ENCODE measurements around the gene ZNF213.
"Not testable (repeated sequence)": the region's sequence is repeated elsewhere in the genome, so short reads cannot be mapped to it uniquely, and the experiment has no call there.

The ZNF213 gene

DNA sequence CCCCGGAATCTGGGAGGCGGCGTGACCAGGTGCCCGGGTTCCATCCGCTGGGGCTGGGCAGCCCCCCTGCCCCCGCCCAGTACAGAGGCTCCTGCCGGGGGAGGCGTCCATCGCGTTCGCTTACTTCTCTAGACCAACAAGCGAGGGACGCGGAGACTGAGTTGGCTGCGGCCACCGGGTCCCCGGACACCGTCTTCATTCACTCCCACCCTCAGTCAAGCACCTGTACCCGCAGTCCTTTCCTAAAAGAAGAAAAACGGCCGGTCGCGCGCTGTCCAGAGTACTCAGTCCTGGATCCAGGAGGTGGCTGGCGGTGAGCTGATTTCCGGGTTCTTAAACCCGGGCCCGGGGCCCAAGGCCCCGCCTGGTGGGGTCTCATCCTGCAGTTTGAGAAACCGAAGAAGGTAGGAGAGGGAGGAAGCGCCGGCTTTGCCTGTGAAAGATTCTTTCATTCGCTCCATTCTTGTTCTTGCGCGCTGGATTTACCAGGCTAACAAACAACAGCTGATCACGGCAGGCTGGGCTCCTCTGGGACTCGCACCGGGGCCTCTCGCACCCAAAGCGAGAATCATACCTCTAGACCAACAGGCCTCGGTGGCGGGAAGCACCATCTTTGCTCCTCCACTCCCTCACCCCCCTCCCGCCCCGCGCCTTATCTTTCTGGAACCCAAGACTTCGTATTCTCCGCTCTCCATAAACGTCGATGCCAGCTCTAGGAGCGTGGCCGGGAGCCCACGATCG lies 35.8 kb downstream of the ZNF213 start:
- DNase-seq, result no peak

DNA sequence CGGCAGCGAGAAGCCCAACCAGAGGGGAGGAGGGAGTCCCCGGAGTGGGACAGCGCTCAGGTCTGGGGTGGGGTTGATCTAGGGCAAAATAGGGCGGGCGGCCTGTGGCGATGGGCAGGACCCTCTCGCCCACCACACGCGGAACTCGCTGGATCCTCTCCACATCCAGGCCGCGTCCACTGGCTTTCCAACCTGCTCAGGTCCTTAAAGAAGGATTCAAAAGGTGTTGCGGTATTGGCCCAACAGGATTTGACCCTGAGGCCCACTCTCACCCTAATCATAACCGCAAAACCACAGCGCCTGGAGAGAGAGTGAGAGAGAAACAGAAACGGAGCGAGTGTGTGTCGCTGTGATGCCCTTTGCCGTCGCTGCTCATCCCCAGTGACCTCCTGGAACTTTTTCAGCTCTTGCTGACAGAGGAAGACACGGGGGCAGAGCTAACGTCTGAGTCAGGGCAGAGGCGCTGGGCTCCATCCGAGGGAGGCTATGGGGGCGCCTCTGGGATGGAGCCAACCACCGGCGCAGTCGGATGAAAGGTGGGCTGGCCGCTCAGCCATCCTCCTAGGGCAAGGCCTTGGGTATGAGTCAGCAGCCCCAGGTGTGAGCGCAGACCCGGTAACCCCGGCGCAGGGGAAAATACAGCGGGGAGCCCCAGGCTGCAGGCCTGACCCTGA lies 36.5 kb downstream of the ZNF213 start:
- no peak for DNase-seq

DNA sequence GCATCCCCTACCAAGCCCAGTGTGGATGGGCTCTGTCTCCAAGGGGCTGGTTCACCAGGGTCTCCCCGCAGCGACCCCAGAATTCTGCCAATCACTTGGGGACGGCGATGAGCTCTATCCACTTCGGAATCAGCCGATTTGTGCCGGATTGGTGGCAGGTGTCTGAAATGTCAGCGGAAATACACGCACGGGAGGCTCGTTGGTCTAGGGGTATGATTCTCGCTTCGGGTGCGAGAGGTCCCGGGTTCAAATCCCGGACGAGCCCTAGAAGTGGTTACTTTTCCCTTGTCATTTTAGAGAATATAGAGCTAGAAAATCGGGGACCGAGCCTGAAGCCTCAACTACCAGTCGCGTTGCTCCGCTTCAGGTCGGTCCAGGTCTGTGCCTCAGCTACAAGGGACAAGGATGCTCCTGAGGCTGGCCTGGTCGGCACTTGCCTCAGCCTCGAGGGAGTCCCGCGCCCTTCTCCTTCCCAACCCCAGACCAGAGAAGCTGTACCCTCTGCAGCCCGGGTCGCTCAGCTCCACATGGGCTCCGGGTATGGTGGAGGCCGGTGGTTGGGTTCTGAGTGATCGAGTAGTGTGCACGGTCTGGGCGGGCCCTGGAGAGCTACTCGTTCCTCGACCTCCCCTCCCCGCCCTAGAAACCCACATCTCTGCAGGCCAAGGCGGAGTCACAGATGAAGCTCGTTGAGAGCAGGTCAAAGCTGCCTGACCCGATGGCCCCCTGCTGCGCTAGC lies 37.2 kb downstream of the ZNF213 start:
- DNase-seq, result no peak

DNA sequence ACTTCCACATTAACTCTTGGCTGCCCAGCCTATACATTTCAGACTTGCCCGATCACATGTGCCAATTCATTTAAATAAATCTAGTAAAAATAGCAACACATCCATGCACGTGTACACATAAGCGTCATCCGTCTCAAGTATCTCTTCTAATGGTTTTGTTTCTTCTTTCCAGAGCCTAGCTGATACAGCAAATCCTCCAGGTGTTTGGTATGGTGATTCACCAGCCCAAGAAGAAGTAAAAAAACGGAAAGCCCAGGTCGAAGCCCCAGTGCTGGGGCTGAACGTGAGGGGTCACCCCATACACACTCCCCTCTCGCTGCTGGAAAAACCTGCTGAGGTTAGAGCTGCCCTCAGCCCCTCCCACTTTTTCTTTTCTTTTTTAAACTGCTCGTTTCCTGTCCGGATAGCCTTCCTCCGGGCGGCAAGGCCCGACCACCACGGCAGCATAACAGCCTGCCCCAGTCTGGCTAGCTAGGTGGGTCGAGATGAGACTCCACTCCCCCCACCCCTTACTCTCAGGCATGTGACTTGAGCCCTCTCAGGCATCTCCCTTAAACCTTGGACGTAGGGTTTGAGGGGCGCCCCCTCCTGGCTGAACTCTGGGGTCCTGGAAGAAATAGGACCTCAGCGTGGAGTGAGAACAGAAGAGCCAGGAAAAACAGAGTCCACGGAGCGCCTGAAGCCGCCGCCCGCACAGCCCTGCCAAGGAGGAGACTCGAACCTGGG lies 39.2 kb downstream of the ZNF213 start:
- DNase-seq, result no peak

DNA sequence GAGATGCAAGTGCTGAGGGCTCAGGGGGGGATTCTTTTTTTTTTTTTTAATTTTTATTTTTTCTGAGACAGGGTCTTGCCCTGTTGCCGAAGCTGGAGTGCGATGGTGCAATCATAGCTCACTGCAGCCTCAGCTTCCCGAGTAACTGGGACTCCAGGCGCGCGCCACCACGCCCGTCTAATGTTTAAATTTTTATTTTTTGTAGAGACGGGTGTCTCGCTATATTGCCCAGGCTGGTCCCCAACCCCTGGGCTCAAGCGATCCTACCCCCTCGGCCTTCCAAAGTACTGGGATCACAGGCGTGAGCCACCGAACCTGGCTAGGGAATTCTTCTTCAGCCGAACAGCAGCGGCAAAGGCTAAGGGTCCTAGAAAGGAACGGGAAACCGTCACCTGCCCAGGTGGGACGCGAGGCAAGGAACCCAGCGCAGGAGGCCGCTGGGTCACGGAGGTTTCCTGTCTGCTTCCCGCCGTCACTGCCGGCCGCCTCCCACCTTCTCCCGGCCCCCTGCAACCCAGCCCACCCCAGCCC lies 39.9 kb downstream of the ZNF213 start:
- DNase-seq, result no peak

DNA sequence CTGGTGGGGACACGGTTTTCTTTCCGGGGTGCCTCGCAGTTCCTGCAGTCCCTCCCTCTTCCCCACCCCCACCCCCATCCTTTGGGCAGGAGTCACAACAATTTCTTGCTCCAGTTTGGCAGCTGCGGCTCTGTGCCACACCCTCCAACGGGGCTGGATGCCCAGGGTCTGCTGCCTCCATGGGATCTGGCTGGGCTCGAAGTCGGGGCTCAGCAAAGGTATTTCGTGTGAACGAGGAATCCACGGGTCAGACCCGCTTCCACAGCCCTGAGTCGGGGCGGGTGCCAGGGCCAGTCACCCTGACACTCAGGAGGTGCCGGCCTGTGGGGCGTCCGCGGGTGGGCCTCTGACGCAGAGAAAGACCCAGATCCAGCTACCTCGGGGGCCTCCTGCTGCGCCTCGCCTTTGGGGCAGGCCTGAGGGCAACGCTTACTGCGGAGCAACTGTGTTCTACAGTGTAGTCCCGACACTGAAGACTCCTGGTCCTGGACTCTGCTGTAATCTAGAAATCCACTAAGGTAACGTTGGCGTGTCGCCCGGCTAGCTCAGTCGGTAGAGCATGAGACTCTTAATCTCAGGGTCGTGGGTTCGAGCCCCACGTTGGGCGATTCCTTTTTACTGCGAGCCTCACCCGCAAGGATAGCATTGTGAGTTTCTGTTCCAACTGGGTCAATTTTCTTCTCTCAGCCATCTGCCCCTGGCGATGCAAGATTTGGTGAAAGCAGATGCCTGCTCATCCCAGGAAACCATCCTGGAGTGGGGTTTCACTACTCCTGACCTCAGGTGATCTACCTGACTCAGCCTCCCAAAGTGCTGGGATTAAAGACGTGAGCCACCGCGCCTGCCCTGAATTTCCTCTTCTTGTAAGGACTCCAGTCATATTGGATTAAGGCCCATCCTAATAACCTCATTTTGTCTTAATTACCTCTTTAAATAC lies 40.6 kb downstream of the ZNF213 start:
- DNase-seq, result no peak

DNA sequence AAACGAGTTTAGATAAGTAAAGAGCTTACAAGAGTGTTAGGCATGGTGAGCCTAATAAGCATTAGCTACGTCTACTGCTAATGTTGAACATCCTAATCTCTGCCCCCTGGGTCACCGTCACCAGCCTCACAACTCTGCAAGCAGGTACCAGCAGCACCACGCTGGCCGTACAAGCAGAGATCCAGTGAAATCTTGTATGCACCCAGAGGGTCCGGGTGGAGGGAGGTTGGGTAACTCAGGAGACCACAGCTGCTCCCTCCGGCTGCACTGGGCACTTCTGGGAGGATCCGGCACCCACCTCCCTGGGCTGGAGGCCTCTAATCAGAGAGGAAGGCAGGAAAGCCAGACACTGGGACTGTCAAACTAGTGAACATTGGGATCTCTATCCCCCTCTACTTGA lies 44.8 kb downstream of the ZNF213 start:
- no peak for DNase-seq

DNA sequence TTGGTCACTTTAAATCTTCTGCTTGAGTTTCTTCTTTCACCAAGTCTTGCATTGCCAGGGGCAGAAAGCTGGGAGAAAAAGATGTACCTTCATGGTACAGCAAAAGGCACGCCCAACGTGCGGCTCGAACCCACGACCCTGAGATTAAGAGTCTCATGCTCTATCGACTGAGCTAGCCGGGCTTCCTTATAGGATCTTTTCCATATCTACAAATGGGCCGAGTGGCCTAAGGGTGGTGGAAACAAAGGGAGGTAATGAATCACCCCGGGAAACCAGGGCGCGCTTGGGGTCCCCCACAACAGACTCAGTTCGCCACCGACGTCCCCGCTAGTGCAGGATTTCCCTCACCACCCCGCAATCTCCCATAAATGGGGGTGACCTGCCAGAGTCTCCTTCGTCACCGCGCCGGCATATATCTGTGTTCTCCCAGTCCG lies 45.6 kb downstream of the ZNF213 start:
- no peak for DNase-seq

DNA sequence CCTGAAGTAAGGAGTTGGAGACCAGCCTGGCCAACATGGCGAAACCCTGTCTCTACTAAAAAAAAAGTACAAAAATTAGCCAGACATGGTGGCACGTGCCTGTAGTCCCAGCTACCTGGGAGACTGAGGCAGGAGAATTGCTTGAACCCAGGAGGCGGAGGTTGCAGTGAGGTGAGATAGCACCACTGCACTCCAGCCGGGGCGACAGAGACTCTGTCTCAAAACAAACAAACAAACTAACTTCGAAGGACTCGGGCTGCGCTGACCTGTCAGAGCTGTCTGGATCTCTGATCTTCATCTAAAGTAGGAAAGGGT lies 47.4 kb downstream of the ZNF213 start:
- DNase-seq, result not testable (repeated sequence)

DNA sequence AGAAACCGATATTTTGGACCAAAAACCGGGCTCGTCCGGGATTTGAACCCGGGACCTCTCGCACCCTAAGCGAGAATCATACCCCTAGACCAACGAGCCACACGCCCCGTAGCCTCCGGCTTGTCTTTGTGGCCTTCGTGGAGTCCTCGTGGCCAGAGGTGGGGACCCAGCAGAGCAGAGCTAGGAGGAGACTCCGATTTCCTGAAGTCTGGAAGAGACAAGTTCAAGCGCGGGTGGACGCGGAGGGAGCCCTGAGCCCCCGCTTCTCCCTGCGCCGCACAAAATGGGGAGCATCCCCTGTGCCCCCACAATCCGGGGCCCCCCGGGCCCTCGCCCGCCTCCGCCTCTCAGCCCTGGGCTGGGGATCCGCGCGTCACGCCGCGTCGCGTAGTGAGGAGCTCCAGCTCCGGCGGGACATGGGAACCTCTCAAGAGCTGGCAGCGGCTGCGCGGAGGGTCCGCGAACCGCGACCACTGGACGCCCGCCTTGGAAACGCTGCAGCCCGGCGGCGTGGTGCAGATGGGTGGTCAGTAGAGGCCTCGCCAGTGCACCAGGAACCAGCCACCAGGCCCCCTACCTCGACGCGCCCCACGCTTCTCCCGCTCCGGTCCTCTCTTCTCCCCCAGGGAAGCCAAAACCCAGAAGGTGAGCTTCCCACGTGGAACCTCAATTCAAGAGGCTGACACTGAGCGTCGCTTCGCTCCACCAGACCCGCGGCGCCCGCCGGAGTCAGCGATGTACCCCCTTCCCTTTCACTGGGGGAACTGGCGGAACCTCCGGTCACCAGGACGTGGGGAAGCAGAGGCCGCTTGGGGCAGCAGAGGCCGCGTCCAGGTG lies 48.0 kb downstream of the ZNF213 start:
- DNase-seq, result peak; percentile 26 to 60

DNA sequence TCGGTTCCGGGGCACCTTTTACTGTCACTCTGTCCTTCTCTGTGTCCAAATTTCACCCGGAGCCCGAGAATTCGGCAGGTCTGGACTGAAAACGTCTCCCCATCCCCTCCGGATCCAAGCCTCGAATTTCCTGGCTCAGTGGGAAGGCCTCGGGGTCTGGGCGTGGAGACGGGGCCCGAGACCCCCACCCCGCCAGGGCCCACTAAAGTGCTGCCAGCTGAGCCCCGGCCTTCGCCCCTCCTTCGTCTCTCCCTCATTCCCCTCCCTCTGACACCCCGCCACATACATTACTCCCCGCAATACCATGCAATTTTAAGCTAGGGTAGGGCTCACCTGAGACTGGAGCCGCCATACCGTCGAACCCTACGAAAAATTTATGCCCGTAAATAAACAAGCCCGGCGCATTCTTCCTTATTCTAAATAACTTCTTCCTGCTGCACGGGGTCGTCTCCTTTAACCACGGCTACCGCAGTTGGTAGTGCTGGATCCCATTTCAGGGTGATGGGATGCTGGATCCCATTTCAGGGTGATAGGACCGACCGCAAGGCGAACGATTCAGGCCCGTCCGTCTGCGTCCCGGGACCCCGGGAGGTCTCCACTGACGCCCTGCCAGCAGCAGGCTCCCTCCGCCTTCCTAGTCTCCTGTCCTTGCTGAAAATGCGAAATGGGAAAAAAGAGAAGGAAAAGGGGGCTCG lies 48.8 kb downstream of the ZNF213 start:
- DNase-seq, result no peak

DNA sequence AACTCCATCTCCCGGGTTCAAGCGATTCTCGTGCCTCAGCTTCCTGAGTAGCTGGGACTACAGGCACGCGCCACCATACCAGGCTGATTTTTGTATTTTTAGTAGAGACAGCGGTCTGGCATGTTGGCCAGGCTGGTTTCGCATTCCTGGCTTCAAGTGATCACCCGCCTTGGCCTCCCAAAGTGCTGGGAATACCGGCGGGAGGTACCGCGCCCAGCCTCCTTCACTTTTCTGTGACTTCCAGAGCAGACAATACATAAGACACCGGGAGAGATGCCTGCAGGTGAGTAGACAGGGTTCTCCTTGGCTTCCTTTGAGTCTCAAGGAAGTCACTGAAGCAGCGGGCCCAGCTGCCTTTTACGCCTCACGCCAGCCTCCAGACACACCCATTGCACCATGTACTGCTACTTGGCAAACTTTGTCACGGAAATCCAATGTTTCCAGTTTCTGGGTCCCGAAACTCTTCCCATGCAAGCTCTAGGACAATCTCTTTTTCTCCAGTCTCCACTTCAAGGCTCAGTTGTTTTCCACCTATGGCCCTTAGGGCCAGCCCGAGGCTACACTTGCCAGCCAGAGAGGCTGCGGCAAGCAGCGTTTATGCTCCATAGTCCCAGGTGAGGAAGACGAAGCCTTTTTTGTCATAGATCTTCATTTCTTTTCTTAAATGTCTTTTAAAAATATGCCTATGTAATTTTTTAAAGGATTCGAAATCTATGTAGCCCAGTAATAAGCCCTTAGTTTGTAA lies 52.3 kb downstream of the ZNF213 start:
- no peak for DNase-seq

DNA sequence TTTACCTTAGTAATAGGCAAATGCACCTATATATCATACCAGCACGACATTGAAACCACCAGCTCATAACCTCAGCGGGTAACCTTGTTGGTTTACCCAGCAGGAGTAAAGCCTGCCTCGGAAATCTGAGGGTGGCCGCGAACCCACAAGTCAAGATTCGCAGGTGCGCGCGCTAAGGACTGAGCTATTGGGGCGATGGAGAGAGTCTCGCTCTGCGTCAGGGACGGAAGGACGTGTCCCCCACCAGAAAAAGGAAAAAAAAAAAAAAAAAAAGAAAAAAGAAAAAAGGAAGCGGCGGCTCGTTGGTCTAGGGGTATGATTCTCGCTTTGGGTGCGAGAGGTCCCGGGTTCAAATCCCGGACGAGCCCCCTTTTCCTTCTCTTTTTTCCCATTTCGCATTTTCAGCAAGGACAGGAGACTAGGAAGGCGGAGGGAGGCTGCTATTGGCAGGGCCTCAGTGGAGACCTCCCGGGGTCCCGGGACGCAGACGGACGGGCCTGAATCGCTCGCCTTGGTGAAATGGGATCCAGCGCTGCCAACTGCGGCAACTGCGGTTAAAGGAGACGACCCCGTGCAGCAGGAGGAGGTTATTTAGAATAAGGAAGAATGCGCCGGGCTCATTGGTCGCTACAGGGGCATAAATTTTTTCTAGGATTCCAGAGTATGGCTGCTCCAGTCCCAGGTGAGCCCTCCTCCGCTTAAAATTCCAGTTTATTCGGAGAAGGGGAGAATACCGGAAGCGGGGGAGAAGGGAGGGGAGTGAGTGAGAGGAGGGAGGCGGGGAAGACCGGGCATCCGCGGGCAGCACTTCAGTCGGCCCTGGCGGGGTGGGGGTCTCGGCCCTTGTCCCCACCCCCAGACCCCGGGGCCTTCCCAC lies 53.2 kb downstream of the ZNF213 start, which contains the start of gene OR1F1:
TSS of gene OR1F1 (plus strand) at position 407 of the 877 bp plus-strand sequence.
- DNase-seq, result peak in 1 of 2 donors; percentile 4

DNA sequence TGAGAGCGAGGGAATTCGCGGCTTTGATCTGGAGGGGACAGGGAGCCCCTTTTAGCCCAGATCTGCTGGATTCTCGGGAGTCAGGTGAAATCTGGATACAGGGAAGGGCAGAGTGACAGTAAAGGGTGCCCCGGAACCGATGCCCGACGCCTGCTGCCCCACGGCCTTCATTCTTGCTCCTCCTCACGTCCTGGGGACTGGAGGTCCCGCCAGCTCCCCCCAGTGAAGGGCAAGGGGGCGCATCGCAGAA lies 53.8 kb downstream of the ZNF213 start:
- DNase-seq, result no peak

DNA sequence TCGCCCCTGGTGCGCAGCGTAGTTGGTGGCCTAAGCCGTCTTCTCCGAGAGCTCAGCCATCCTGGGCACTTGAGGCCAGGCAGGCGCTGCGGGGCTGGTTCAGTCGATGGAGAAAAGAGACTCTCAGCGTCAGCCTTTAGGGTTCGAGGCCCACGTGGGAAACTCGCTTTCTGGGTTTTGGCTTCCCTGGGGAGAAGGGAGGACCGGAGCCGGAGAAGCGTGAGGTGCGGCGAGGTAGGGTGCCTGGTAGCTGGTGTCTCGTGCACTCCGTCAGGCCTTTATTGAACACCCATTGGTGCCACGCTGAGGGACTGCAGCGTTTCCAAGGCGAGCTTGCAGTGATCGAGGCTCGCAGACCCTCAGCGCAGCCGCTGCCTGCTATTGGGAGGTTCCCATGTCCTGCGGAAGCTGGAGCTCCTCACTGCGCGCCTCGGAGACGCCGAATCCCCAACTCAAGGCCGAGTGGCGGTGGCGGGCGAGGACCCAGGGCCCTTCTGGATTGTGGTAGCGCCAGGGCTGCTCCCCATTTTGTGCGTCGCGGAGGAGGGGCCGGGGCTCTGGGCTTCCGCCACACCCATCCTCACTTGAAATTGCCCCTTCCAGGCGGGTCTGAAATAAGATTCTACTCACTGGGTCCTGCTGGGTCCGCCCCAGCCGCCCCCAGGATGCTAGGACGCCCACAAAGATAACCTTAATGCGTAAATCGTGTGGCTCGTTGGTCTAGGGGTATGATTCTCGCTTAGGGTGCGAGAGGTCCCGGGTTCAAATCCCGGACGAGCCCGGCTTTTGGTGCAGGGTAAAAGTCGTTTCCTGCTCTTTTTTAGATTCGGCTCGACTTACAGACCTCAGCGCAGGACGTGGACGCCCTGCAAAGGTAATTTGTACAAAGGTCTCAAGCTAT lies 54.3 kb downstream of the ZNF213 start:
- DNase-seq, result peak in 1 of 2 donors; percentile 16

DNA sequence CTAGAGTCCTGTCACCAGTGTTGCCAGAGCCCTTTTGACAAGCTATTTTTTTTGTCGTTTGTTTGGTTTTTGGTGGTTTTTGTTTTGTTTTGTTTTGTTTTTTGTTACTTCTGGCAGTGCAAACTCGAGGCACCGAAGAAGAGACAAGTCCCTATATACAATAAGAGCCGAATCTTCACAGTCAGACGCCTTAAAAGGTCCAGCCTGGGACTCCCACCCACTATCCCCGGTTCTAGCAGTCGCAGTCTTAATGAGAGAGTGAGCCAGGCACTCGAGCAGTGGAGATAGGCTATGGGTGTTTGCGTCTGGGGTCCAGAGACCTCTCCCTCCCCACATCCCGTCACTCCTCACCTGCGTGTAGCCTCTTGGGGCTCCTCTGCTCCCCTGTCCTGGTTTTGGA lies 55.0 kb downstream of the ZNF213 start:
- DNase-seq, result no peak

DNA sequence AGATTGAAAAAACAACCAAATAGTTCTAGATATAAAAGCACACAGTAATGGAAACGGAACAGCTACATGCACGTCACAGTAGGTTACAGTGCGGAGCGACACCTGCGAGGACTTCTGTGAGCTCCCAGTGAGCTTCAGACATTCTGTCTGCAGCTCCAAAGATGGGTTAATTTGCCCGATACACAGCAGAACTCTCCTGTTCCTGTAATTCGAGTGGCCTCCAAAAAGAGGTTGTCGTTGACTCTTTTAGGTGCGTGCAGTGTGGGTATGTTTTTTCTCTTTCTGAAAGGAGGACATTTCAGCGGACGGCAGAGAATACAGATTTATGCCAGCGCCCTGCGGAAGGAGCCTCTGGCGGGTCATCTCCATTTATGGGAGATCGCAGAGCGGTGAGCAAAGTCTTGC lies 56.1 kb downstream of the ZNF213 start:
- no peak for DNase-seq
